HAP-1 (cell line): ENCODE data around the gene ALDOA.
"Not testable (repeated sequence)": the region's sequence is repeated elsewhere in the genome, so short reads cannot be mapped to it uniquely, and the experiment has no call there.

Experiments used
- DNase-seq, 2 experiments: peaks; one replicate each; pipeline ENCODE4 v3.0.0-alpha.2; 2016 to 2020; ENCODE audit warnings: low spot score in 2 of 2
- H3K27me3 ChIP-seq: fragments of 250-450 bp; sonication (Bioruptor Pico); 2 replicates; pipeline ENCODE4 v1.5.1; 2020; ENCODE audit warnings: low read depth, mild to moderate bottlenecking, moderate library complexity
- H3K36me3 ChIP-seq: fragments of 250-450 bp; sonication (Bioruptor Pico); replicated peaks from 2 replicates; pipeline ENCODE4 v1.5.1; 2020; ENCODE audit warnings: mild to moderate bottlenecking
- H3K4me1 ChIP-seq: fragments of 250-450 bp; sonication (Bioruptor Pico); 2 replicates; pipeline ENCODE4 v1.5.1; 2020; ENCODE audit warnings: mild to moderate bottlenecking
- H3K4me3 ChIP-seq: fragments of 250-450 bp; sonication (Bioruptor Pico); 2 replicates; pipeline ENCODE4 v1.5.1; 2020; ENCODE audit warnings: mild to moderate bottlenecking, moderate library complexity
- H3K9me3 ChIP-seq: fragments of 250-450 bp; sonication (Bioruptor Pico); 2 replicates; pipeline ENCODE4 v1.5.1; 2020; ENCODE audit warnings: mild to moderate bottlenecking, moderate library complexity
- in situ Hi-C: fragments of 300-500 bp; cut with MboI; formaldehyde crosslinking; loops from 3 replicates; pipeline ENCODE4 v1.14.3; 2020; ENCODE audit warnings: low sequenced_read_pairs, inconsistent platforms, mixed read lengths

Gene ALDOA

DNA sequence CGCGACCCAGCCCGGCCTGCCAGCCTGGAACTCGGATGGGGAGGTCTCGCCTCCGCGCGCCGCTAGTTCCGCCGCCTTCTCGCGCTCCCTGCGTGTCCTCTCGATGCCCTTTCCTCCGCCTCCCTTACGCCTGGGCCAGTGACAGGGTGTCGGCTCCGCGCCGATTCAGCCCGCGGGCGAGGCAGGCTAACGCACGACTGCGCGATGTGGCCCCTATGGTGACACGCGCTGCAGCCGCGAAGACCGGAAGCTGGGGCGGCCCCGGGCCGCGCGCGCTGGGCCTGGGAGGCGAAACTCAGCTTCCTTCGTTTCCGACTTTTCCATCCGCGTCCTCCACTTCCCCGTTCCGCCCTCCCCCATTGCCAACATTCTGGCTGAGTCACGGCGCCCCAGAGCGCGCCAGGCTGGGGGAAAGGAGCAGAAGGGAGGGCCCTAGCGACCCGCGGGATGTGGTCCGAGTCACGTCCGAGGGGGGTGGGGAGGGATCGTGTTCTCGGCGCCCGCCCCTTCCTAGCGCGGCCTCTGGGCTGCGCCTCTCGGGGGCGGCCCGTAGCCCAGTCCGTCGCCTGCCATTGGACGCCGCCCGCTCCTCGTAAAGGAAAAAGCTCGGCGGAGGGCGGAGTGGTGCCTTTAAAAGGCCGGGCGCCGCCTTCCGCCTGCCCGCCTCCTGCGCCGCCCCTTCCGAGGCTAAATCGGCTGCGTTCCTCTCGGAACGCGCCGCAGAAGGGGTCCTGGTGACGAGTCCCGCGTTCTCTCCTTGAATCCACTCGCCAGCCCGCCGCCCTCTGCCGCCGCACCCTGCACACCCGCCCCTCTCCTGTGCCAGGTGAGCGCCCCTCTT, at the start of gene ALDOA:
Gene ALDOA (plus strand): TSS at position 659 of the 841 bp plus-strand sequence. CDS start 1,138 bp downstream, outside the sequence.
- Histone ChIP-seq H3K9me3 (no peaks in the 10 kb centered on the region), H3K27me3 (no peaks in the 10 kb centered on the region), H3K4me3 (peak within 1 kb of the TSS; percentile 95), H3K4me1 (peaks cover 24% of the 10 kb centered on the region), H3K36me3 (peaks cover 46% of the 10 kb centered on the region)
- DNase-seq, result peak; percentile 95 to 98
- in situ Hi-C loops, result no loop called here

DNA sequence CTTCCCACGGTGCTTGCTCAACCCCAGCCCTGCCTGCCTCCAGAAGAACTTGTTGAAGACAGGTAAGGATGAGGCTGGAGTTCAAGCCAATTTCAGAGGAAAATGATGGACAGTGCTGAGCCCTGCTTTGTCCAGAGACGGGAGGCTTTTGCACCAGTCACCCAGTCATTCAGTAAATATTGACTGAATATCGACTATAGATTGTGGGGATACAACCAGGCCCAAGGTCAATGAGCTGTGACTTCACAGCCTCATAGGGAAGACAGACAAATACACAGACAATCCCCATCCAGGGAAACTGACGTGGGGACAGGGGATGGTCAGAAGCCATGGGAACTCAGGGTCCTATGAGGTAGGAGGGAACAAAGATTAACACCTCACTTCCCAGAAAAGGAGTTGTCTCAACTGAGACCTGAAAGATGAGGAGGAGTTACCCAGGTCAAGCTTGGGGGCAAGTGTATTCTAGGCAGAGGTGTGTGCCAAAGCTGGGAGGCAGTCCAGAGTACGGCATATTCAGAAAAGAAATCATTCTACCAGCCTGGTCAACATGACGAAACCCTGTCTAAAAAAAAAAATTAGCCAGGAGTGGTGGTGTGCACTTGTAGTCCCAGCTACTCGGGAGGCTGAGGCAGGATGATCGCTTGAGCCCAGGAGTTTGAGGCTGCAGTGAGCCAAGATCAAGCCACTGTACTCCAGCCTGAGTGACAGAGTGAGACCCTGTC, 48.8 kb upstream of the ALDOA start:
- Histone ChIP-seq H3K36me3 (no peaks in the 10 kb centered on the region), H3K27me3 (no peaks in the 10 kb centered on the region), H3K4me1 (peaks cover 5% of the 10 kb centered on the region; the same call in 1 of the 2 replicates), H3K4me3 (no peak overlapping the region), H3K9me3 (no peaks in the 10 kb centered on the region)
- in situ Hi-C loops, result no loop called here
- DNase-seq, result no peak

DNA sequence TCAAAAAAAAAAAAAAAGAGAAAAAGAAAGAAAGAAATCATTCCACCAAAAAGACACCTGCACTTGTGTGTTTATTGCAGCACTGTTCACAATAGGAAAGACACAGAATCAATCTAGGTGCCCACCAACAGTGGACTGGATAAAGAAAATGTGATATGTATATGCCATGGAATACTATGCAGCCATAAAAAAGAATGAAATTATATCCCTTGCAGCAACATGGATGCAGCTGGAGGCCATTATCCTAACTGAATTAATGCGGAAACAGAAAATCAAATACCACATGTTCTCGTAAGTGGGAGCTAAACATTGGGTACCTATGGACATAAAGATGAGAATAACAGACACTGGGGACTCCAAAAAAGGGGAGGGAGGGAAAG, 48.3 kb upstream of the ALDOA start:
- in situ Hi-C loops, result no loop called here
- no peaks in the 10 kb centered on the region for H3K9me3 ChIP-seq
- no peak overlapping the region for H3K4me3 ChIP-seq
- no peaks in the 10 kb centered on the region for H3K27me3 ChIP-seq
- H3K36me3 ChIP-seq, result no peaks in the 10 kb centered on the region
- H3K4me1 ChIP-seq, result peaks cover 5% of the 10 kb centered on the region; the same call in 1 of the 2 replicates
- DNase-seq, result no peak

DNA sequence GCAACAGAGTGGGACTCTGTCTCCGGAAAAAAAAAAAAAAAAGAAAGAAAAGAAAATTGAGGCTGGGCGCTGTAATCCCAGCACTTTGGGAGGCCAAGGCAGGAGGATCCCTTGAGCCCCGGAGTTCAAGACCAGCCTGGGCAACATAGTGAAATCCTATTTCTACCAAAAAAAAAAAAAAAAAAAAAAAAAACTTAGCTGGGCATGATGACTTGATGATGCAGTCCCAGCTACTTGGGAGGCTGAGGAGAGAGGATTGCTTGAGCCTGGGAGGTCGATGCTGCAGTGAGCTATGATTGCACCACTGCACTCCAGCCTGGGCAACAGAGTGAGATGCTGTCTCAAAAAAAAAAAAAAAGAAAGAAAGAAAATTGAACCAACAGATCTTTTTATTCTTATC, 47.6 kb upstream of the ALDOA start:
- H3K36me3 ChIP-seq, in situ Hi-C loops, H3K4me3 ChIP-seq, H3K4me1 ChIP-seq, DNase-seq, H3K9me3 ChIP-seq, H3K27me3 ChIP-seq: not testable (repeated sequence)

DNA sequence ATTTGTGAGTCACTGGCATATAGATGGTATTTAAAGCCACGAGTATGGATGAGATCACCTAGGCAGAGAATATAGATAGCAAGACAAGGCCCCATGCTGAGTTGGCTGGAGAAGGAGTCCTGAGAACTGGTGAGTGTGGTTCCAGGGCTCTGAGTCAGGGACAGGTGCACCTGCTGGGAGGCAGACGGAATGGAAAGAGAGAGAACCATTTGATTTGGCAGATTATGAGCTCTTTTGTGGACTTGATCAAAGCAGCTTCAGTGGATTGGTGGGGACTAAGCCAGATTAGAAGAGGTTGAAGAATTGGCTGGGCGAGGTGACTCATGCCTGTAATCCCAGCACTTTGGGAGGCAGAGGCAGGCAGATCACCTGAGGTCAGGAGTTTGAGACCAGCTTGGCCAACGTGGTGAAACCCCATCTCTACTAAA, 46.8 kb upstream of the ALDOA start:
- no peak for DNase-seq
- H3K4me1 ChIP-seq, result peaks cover 5% of the 10 kb centered on the region; the same call in 1 of the 2 replicates
- in situ Hi-C loops, result no loop called here
- no peak overlapping the region for H3K4me3 ChIP-seq
- H3K9me3 ChIP-seq, result no peaks in the 10 kb centered on the region
- H3K36me3 ChIP-seq, result no peaks in the 10 kb centered on the region
- H3K27me3 ChIP-seq, result no peaks in the 10 kb centered on the region

DNA sequence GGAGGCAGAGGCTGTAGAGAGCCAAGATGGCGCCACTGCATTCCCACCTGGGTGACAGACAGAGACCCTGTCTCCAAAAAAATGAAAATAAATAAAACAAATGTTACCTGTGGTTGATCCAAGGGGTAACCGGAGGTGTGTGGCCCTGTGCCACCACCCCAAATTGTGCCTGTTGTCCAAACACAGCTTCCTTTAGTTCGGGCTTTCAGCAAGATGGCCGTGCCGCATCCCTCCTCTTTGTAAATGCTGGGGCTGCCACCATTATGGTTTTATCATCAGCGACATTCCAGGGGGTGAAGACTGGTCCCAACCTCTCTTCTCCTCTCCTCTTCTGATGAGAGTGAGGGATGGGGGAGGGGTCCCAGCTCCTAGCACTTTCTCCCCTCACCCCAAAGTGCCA, 42.7 kb upstream of the ALDOA start, which contains the start of gene C16orf92:
Gene C16orf92 (plus strand): TSS at position 312 of the 400 bp plus-strand sequence. CDS start 143 bp downstream, outside the sequence.
- peaks cover 5% of the 10 kb centered on the region; the same call in 1 of the 2 replicates for H3K4me1 ChIP-seq
- DNase-seq, result no peak
- in situ Hi-C loops, result loop anchor here (10.0 kb wide), 1 partner anchor 328 kb away; no protein-coding TSS in a partner anchor
- no peaks in the 10 kb centered on the region for H3K36me3 ChIP-seq
- peaks cover 28% of the 10 kb centered on the region for H3K27me3 ChIP-seq
- no peak within 1 kb of the TSS for H3K4me3 ChIP-seq
- no peaks in the 10 kb centered on the region for H3K9me3 ChIP-seq

DNA sequence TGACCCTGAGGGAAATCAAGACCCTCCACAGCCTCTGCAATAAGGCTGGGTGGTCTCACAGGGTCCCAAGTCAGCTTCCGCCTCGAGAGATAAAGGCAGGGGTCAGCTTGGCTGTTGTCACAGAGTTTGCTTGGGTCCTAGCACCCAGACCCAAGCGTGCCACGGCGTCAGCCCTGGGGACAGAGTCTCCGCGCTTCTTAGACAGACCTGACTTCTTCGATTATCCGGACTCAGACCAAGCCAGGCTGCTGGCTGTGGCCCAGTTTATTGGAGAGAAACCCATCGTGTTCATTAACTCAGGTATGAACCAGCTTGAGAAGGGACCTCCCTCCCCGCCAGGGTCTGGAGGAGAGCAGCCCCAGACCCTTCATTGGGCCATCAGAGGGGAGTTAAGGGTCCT, 42.0 kb upstream of the ALDOA start:
- H3K9me3 ChIP-seq, result no peaks in the 10 kb centered on the region
- DNase-seq, result no peak
- in situ Hi-C loops, result loop anchor here (10.0 kb wide), 1 partner anchor 329 kb away; no protein-coding TSS in a partner anchor
- peaks cover 5% of the 10 kb centered on the region; the same call in 1 of the 2 replicates for H3K4me1 ChIP-seq
- no peak overlapping the region for H3K4me3 ChIP-seq
- H3K36me3 ChIP-seq, result no peaks in the 10 kb centered on the region
- peaks cover 32% of the 10 kb centered on the region for H3K27me3 ChIP-seq

DNA sequence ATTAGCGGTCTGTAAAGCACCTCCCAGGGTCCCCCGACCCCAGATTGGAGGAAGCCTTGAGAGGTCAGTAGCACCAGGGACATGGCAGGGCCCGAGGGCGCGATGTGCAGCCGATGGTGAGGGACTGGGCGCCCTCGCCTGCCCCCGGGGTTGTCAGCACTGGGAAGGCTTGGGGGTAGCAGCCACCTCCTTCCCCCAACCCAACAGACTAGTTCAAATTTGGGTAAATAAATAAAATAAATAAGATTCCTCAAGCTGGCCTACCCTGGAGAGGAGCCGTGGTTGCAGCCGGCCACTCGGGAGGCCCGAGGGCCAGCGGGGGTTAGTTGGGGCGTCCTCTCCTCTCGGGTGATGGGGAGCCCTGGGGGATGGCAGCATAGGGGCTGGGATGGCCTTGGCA, 41.1 kb upstream of the ALDOA start:
- H3K27me3 ChIP-seq, result peaks cover 40% of the 10 kb centered on the region
- no peaks in the 10 kb centered on the region for H3K36me3 ChIP-seq
- no peaks in the 10 kb centered on the region for H3K9me3 ChIP-seq
- no peak for DNase-seq
- no peak overlapping the region for H3K4me3 ChIP-seq
- peaks cover 5% of the 10 kb centered on the region; the same call in 1 of the 2 replicates for H3K4me1 ChIP-seq
- in situ Hi-C loops, result loop anchor here (10.0 kb wide), 1 partner anchor 330 kb away; no protein-coding TSS in a partner anchor

DNA sequence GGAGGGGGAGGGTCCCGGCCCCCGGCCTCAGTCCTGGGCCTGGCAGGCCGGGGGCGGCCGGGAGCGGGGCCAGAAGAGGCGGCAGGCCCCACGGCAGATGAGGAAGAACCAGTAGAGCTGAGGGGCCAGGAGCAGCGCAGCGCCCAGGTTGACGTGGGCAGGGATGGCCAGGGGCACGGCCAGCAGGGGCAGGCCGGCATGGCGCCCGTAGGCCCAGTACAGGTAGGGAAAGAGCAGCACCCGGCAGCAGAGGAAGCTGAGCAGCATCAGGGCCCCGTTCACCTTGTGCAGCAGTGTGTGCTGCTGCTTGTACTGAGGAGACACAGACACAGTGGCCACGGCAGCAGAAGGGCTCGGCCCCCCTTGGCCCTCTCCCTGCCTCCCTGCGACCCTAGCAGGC, 40.4 kb upstream of the ALDOA start:
- H3K27me3 ChIP-seq, result peaks cover 45% of the 10 kb centered on the region
- DNase-seq, result no peak
- no peaks in the 10 kb centered on the region for H3K9me3 ChIP-seq
- in situ Hi-C loops, result loop anchor here (10.0 to 25.0 kb wide), 2 partner anchors 330 to 913 kb away; no protein-coding TSS in a partner anchor
- H3K36me3 ChIP-seq, result no peaks in the 10 kb centered on the region
- H3K4me3 ChIP-seq, result no peak overlapping the region
- H3K4me1 ChIP-seq, result peaks cover 5% of the 10 kb centered on the region; the same call in 1 of the 2 replicates

DNA sequence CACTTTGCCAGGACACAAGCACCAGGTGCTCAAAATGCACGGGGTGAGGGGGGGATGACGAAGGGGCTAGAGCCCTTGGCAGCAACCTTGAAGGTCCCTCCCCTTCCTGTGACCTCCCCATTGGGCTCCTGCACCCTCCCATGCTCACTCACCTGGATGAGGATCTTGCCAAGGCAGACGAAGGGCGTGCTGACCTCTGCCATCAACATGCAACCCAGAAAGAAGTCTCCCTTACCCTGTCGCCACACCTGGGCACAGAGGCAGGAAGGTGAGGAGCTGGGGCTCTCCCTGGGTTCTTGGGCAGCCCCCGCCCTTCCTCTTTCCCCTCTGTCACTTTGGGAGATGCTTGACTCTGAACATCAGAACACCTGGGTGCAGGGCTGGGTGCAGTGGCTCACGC, 40.0 kb upstream of the ALDOA start:
- Histone ChIP-seq H3K9me3 (no peaks in the 10 kb centered on the region), H3K27me3 (peaks cover 47% of the 10 kb centered on the region), H3K4me3 (no peak overlapping the region), H3K36me3 (no peaks in the 10 kb centered on the region), H3K4me1 (peaks cover 3% of the 10 kb centered on the region; the same call in 1 of the 2 replicates)
- DNase-seq, result no peak
- in situ Hi-C loops, result loop anchor here (10.0 to 25.0 kb wide), 2 partner anchors 331 to 913 kb away; no protein-coding TSS in a partner anchor

DNA sequence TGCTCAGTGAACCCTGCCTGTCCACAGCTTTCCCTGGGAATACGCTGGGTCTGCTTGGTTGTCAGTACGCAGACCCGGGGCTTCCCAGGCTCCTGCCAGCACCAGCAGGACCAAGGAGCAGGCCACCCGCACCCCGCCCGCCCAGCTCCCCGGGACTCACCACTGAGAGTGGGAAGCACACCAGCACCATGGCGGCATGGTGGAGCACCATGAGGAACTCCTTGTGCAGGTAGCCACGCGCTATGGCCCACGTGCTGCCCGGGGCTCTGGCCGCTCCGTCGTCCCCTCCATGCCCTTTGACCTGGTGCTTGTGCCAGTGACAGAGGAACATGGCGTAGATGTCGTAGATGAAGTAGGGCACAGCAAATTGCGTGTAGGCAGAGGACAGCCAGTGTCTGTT, 39.1 kb upstream of the ALDOA start:
- no peak for DNase-seq
- H3K4me3 ChIP-seq, result no peak overlapping the region
- H3K36me3 ChIP-seq, result no peaks in the 10 kb centered on the region
- in situ Hi-C loops, result loop anchor here (10.0 to 25.0 kb wide), 2 partner anchors 332 to 914 kb away; no protein-coding TSS in a partner anchor
- H3K9me3 ChIP-seq, result no peaks in the 10 kb centered on the region
- no peaks in the 10 kb centered on the region for H3K4me1 ChIP-seq
- H3K27me3 ChIP-seq, result peaks cover 50% of the 10 kb centered on the region

DNA sequence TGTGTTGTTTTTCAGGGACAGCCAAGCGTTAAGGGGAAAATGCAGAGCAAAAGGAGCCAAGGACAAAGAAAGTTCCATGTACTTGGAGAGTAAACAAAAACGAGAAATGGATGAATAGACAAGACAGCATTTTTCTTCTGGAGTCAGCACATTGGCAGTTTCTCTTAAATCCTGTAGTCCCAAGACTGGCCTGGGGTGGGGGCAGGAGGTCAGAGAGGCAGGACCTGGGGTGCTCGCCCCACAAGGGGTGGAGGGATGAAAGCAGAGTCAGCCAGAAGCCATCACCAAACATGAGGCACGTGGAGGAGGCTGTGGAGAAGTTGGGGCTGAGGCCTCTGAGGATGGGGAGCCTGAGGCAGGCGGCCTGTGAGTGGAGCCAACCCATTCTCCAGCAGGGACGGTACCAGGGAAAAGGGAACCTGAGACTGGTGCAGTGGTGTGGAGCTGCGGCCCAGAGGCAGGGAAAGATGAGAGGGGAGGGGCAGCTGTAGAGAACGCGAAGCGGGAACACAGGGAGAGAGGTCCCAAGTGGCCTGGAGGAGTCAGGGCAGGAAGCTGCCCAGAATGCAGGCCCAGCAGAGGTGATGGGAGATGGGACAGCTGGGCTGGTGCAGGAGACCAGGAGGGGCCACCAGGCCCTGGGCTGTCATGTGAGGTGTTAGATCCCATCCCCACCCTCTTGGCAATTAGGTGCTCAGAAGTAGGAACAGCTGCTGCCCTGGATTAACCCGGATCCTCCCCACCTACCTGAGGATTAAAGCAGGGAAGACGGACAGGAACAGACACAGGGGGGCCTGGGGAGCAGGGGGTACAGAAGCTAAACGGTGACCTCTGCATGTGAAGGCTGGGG, 37.7 kb upstream of the ALDOA start:
- Histone ChIP-seq H3K9me3 (no peaks in the 10 kb centered on the region), H3K4me1 (no peaks in the 10 kb centered on the region), H3K36me3 (no peaks in the 10 kb centered on the region), H3K4me3 (no peak overlapping the region), H3K27me3 (peaks cover 52% of the 10 kb centered on the region)
- no peak for DNase-seq
- in situ Hi-C loops, result loop anchor here (10.0 to 25.0 kb wide), 2 partner anchors 333 to 916 kb away; no protein-coding TSS in a partner anchor
